ENCODE data around the gene NTM. TPM values are rescaled to one million over a fixed set of nuclear protein-coding genes. Genes with fewer than 3 reads are reported as not detected.
"Not testable (repeated sequence)": the region's sequence is repeated elsewhere in the genome, so short reads cannot be mapped to it uniquely, and the experiment has no call there.

NTM gene
- total RNA-seq, 3 donors from 2014 or later, result not detected

DNA sequence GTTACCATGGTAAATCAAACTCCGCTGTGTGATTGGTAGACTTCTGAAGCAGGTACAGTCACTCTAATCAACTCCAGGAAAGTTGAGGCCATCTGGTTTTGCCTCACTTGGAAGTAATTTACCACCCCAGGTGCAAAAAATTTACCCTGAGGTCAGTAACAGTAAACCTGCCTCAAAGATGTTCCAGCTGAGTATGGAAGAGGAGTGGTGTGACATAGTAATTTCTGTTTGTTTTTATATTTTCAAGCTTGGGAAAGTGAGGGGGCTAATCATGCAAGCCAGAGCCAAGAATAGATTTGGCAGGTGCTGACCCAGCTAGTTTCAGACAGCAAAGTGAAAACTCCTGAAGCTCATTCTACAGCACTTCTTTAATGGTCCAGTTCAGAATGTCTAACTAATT lies 691.6 kb downstream of the NTM start:
- DNase-seq (no peak), ATAC-seq (no peak)
- Mint-ChIP-seq H3K36me3 (ENCODE audit: insufficient read depth) (no peaks in the 10 kb centered on the region), H3K27me3 (ENCODE audit: low read depth) (no peaks in the 10 kb centered on the region), H3K4me1 (ENCODE audit: low read depth) (no peaks in the 10 kb centered on the region), H3K4me3 (no peak overlapping the region), H3K9me3 (peaks cover 9% of the 10 kb centered on the region)

DNA sequence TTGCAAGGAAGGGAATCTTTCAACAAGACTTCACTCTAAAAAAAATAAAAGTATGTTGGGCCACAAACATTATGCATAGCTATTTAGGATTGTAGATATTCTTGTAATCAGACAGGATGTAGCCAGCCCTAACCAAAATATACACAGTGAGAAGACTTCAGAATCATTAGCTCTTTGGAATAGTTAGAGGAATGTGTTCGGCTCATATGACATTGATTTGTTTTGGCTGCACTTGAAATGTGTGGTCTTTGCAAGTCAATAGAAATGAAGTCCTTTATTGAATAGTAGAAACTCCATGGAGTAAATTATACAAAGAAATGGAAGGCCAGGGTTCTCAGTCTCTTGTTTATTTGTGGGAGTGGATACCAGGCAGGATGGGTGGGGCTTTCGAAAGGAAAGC lies 692.1 kb downstream of the NTM start:
- H3K27me3 Mint-ChIP-seq (ENCODE audit: low read depth), result no peaks in the 10 kb centered on the region
- peaks cover 12% of the 10 kb centered on the region for H3K9me3 Mint-ChIP-seq
- ATAC-seq (no peak), DNase-seq (no peak)
- no peaks in the 10 kb centered on the region for H3K36me3 Mint-ChIP-seq (ENCODE audit: insufficient read depth)
- H3K4me1 Mint-ChIP-seq (ENCODE audit: low read depth), result no peaks in the 10 kb centered on the region
- H3K4me3 Mint-ChIP-seq, result no peak overlapping the region

DNA sequence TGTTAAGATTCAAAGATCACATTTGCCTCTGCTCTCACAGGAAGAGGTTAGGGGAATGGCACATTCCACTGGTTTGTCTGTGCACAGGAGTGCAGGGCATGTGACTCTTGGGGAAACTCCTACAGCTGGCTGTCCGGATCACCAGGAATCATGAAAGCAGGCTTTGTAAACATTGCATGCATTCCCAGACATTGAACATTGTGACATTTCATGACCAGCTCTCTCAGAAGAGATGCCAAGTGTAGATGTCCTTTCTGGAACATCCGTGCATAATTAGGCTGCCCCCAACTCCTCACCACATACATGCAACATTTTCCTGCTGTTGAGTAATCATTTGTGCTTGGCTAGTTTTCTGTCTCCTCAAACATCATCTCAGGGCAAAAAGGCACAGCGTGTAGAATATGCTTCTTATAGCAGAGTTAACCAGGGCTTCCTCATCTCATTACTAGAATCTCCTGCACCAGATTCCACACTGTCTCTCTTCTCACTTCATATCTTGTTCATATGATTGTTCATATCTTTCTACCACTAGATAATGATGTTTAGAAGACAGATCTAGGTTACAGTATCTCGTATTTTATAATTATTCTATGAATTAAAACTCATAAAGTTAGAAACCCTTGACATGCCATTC lies 694.7 kb downstream of the NTM start:
- Mint-ChIP-seq H3K36me3 (ENCODE audit: insufficient read depth) (no peaks in the 10 kb centered on the region), H3K9me3 (peaks cover 12% of the 10 kb centered on the region), H3K27me3 (ENCODE audit: low read depth) (no peaks in the 10 kb centered on the region), H3K4me3 (no peak overlapping the region), H3K4me1 (ENCODE audit: low read depth) (no peaks in the 10 kb centered on the region)
- no peak for ATAC-seq
- no peak for DNase-seq

DNA sequence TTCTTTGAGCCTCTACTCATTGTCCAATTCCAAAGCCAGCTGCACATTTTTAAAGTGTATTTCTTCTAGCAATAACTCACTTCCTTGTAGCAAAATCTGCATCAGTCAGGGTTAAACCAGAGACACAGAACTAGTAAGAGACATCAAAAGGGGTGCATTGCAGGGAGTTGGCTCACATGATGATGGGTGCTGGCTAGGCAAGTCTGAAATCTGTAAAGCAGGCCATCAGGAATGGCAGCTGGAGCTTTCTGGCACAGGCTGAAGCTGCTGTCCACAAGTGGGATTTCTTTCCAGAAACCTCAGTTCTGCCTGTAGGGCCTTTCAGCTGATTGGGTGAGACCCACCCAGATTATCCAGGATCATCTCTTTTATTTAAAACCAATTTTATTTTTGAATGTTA lies 698.1 kb downstream of the NTM start:
- Mint-ChIP-seq H3K27me3 (ENCODE audit: low read depth) (no peaks in the 10 kb centered on the region), H3K4me3 (no peak overlapping the region), H3K4me1 (ENCODE audit: low read depth) (no peaks in the 10 kb centered on the region), H3K9me3 (peaks cover 12% of the 10 kb centered on the region), H3K36me3 (ENCODE audit: insufficient read depth) (no peaks in the 10 kb centered on the region)
- DNase-seq (no peak), ATAC-seq (no peak)

DNA sequence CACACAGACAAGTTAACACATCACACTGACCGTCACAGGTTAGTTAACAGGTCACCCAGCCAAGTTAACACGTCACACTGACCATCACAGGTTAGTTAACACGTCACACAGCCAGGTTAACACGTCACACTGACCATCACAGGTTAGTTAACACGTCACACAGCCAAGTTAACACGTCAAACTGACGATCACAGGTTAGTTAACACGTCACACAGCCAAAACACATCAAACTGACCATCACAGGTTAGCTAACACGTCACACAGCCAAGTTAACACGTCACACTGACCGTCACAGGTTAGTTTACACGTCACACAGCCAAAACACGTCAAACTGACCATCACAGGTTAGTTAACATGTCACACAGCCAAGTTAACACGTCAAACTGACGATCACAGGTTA lies 699.2 kb downstream of the NTM start:
- not testable (repeated sequence) for DNase-seq; H3K27me3 Mint-ChIP-seq (ENCODE audit: low read depth); ATAC-seq; H3K4me1 Mint-ChIP-seq (ENCODE audit: low read depth); H3K36me3 Mint-ChIP-seq (ENCODE audit: insufficient read depth); H3K4me3 Mint-ChIP-seq
- H3K9me3 Mint-ChIP-seq, result peaks cover 12% of the 10 kb centered on the region

DNA sequence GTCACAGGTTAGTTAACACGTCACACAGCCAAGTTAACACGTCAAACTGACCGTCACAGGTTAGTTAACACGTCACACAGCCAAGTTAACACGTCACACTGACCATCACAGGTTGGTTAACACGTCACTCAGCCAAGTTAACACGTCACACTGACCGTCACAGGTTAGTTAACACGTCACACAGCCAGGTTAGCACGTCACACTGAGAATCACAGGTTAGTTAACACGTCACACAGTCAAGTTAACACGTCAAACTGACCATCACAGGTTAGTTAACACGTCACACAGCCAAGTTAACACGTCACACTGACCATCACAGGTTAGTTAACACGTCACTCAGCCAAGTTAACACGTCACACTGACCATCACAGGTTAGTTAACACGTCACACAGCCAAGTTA lies 700.5 kb downstream of the NTM start:
- not testable (repeated sequence) for H3K4me3 Mint-ChIP-seq; H3K4me1 Mint-ChIP-seq (ENCODE audit: low read depth); ATAC-seq; DNase-seq; H3K27me3 Mint-ChIP-seq (ENCODE audit: low read depth); H3K36me3 Mint-ChIP-seq (ENCODE audit: insufficient read depth)
- H3K9me3 Mint-ChIP-seq, result peaks cover 12% of the 10 kb centered on the region

DNA sequence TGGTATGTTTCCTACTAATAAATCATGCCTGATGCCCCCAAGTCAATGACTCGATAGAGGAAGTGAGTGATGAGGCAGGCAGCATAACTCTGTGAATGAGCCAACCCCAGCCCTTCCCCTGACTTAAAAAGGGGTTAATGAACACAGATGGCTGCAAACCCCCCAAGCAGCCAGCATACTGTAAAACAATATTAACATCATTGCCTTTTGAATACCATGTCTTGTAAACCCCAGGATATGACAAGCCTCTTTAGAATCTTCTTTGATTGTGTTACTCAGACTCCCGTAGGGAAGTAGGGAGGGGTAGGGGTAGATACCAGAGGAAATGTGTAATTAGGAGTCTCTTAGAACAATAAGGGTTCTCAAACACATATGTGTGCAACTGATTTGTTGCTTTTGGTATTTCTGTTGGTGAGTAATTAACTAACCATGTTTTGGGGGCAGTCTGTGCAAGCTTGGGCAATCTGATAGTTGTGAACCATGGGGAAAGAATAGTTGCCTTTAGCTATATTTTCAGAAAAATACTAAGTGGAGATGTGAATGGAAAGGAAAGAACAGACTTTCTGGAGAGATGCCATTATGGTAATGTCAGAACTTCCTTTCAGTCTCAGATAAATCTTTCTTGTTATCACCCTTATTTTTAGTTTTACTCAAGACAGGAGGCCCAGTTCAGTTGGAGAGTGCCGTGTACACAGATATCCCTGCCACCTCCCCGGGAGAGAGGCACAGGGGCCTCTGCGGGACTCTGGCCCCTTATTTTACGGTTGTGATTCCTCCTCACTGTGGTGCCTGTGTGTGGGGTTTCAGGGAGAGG lies 701.8 kb downstream of the NTM start:
- Mint-ChIP-seq H3K9me3 (peaks cover 1% of the 10 kb centered on the region), H3K27me3 (ENCODE audit: low read depth) (no peaks in the 10 kb centered on the region)

DNA sequence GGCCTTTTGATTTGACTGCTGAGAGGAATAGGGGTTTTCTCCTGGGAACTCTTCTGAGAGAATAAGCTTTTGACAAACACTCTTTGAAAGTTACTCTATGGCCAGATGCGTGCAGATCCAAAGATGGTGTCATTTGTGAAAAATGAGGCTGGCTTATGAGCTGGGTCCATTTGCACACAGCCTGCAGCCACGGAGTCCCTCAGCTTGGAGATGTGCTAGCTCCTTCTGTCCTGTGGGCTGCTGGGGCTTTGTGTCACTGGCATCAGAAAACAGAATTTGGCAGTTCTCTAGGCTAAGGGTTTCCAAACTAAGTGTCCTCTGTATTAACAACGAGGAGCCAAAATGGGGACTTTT lies 702.4 kb downstream of the NTM start:
- Mint-ChIP-seq H3K27me3 (ENCODE audit: low read depth) (no peaks in the 10 kb centered on the region), H3K4me1 (ENCODE audit: low read depth) (no peaks in the 10 kb centered on the region), H3K4me3 (no peak overlapping the region), H3K9me3 (no peaks in the 10 kb centered on the region), H3K36me3 (ENCODE audit: insufficient read depth) (no peaks in the 10 kb centered on the region)
- DNase-seq (no peak), ATAC-seq (no peak)

More for the DNA sequence above, 701.8 kb downstream of the NTM start:
- no peak for DNase-seq
- Mint-ChIP-seq H3K4me1 (ENCODE audit: low read depth) (no peaks in the 10 kb centered on the region), H3K4me3 (no peak overlapping the region), H3K36me3 (ENCODE audit: insufficient read depth) (no peaks in the 10 kb centered on the region)
- ATAC-seq, result no peak

DNA sequence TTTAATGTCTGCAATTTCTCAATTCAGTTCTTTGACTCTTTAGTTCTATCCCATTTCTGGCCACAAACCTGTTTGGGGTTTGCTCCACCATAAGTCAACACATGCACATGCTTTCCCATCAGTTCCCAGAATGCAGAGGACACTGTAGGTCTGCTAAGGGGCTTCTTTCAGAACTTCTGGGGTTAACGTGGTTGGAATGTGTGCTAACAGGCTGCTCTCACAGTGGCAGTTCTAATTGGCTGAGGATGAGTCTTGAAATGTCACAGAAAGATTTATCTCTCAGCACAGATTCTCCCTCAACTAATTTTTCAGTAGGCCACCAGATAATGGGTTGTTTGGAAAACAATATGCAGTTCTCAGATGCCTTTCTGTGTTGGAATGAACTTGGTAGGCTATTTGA lies 703.4 kb downstream of the NTM start:
- no peaks in the 10 kb centered on the region for H3K4me1 Mint-ChIP-seq (ENCODE audit: low read depth)
- no peaks in the 10 kb centered on the region for H3K27me3 Mint-ChIP-seq (ENCODE audit: low read depth)
- H3K4me3 Mint-ChIP-seq, result no peak overlapping the region
- no peaks in the 10 kb centered on the region for H3K9me3 Mint-ChIP-seq
- H3K36me3 Mint-ChIP-seq (ENCODE audit: insufficient read depth), result no peaks in the 10 kb centered on the region
- ATAC-seq (no peak), DNase-seq (no peak)

DNA sequence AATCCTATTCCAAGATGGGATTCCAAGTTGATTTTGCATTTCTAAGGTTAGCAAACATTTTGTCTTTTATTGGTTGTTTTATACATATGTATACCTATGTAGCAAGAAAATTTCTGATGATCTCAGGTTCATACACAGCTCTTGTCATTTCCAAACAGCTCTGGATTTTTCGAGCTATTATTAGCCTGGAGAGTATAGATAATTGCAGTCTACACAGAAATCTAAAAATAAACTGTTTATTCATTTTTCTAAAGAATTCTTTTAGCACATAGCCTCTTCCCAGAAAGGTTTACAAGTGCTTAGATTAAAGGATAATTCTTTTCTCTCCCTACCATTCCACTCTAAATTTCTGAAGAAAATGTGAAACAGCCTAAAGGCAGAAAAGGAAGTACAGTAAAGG lies 705.0 kb downstream of the NTM start:
- Mint-ChIP-seq H3K4me1 (ENCODE audit: low read depth) (no peaks in the 10 kb centered on the region), H3K9me3 (no peaks in the 10 kb centered on the region), H3K36me3 (ENCODE audit: insufficient read depth) (no peaks in the 10 kb centered on the region), H3K27me3 (ENCODE audit: low read depth) (no peaks in the 10 kb centered on the region), H3K4me3 (no peak overlapping the region)
- no peak for ATAC-seq
- DNase-seq, result no peak

DNA sequence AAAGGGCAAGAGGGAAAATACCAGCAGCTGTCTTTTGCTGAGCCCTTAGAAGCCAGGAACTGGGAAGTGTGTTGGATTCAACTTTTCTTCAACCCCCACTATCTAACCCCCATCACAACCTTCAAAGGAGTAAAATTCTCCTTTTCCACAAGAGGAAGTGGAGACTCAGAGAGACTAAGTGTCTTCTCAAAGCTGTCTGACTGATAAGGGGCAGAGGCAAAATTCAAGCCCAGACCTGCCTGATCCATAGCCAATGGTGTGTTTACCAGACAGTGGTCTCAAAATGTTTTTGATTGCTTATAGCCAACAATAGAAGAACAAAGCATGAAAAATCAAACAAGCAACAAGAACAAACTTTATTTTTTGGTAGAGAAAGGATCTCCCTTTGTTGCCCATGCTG lies 707.0 kb downstream of the NTM start:
- no peak for DNase-seq
- Mint-ChIP-seq H3K27me3 (ENCODE audit: low read depth) (no peaks in the 10 kb centered on the region), H3K36me3 (ENCODE audit: insufficient read depth) (no peaks in the 10 kb centered on the region), H3K9me3 (peaks cover 2% of the 10 kb centered on the region), H3K4me3 (no peak overlapping the region), H3K4me1 (ENCODE audit: low read depth) (no peaks in the 10 kb centered on the region)
- ATAC-seq, result no peak

DNA sequence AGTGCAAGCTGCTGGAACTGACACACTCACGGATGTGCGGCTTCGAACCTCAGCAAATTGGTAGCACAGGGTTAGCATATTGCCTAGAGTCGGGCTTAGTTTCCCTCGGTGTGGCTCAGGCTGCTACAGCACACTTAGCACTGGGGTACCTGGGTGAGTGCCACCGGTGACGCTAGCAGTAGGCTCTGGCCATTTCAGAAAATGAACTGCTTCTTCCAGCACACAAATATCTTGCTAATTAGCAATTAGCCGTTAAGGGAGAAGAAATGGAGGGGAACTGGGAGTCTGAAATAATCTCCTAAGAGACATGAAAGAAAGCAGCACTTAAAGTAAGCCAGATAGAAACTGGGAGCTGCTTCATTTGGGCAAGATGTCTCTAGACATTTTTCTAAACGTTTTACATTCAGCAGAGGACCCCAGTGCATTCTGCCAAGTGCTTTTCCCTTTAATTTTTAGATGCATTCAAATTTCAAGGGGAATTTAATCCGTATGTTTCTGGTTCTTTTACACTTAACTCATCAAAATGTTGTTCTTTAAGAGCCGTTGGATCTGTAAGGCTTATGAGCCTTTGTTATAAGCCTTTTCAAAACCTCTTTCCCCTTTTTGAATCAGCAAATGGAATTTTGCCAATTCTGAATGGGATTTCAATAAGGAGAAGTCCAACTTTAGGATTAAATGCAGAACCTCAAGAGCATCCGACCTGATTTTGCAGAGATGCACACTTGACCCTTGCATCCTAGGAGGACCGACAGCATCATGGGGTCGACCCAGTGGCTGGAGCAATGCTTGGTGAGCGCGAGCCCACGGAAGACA lies 708.1 kb downstream of the NTM start:
- no peak overlapping the region for H3K4me3 Mint-ChIP-seq
- H3K9me3 Mint-ChIP-seq, result peaks cover 6% of the 10 kb centered on the region
- no peaks in the 10 kb centered on the region for H3K36me3 Mint-ChIP-seq (ENCODE audit: insufficient read depth)
- DNase-seq, result no peak
- ATAC-seq, result no peak
- no peaks in the 10 kb centered on the region for H3K27me3 Mint-ChIP-seq (ENCODE audit: low read depth)
- no peaks in the 10 kb centered on the region for H3K4me1 Mint-ChIP-seq (ENCODE audit: low read depth)

DNA sequence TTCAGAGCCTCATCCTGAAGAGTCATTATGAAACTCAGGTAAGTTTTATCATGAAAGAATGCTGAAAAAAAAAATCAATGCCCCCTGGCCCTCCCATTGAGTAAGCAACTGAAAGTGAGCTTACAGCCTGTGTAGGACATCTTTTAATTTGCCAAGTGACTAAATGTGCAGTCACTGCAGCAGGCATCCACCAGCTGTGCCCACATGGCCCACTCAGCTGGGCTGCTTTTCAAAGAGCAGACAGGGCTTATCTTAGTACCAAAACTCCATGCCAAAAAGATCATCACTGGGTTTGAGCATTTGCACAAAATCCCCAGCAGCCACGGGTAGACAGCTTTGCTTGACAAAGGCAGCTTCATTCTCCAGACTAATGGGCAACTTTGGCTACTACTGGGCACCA lies 709.7 kb downstream of the NTM start:
- no peak for DNase-seq
- Mint-ChIP-seq H3K9me3 (peaks cover 13% of the 10 kb centered on the region), H3K36me3 (ENCODE audit: insufficient read depth) (no peaks in the 10 kb centered on the region), H3K27me3 (ENCODE audit: low read depth) (no peaks in the 10 kb centered on the region), H3K4me3 (no peak overlapping the region), H3K4me1 (ENCODE audit: low read depth) (no peaks in the 10 kb centered on the region)
- no peak for ATAC-seq

DNA sequence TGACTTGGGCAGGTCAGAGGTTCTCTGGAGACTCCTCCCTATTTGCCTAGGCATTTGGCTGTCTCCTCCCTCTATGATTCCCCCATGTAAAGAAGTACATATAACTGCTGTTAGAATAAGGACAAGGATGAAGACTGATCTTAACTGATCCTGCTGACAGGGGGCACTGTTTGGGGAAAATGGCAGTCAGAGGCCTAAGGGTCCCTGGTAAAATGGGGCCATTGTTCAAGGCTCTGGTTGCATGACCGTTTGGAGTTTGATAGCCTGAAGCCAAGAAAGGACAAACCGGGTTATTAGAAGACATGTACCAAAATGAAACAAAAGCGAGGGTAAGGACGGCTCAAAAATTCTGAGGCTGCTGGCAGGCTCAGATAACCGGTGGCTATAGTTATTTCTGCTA lies 712.2 kb downstream of the NTM start:
- H3K36me3 Mint-ChIP-seq (ENCODE audit: insufficient read depth), result no peaks in the 10 kb centered on the region
- H3K9me3 Mint-ChIP-seq, result peaks cover 29% of the 10 kb centered on the region
- DNase-seq, result no peak
- no peak overlapping the region for H3K4me3 Mint-ChIP-seq
- no peaks in the 10 kb centered on the region for H3K27me3 Mint-ChIP-seq (ENCODE audit: low read depth)
- no peaks in the 10 kb centered on the region for H3K4me1 Mint-ChIP-seq (ENCODE audit: low read depth)
- no peak for ATAC-seq

DNA sequence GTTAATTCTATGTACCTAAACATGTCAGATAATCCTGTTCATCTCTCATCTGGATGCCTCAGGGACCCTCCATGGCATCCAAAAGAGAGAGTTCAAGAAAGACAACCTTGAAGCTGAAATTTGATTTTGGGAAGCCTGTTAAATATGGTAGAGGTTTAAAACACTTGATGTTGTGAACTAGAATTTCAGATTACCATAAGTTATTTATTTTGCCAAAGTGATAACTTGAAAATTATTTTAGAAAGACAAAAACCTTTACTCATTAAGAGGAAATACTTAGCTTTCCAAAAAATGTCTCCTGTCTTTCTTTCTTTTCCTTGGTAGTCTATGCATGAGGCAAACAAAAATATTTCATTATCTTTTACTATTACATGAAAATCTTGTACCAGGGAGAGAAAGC lies 714.0 kb downstream of the NTM start:
- Mint-ChIP-seq H3K9me3 (peaks cover 33% of the 10 kb centered on the region), H3K4me1 (ENCODE audit: low read depth) (no peaks in the 10 kb centered on the region), H3K4me3 (no peak overlapping the region), H3K27me3 (ENCODE audit: low read depth) (no peaks in the 10 kb centered on the region), H3K36me3 (ENCODE audit: insufficient read depth) (no peaks in the 10 kb centered on the region)
- DNase-seq (no peak), ATAC-seq (no peak)

Measured in activated T-cell treated with anti-CD3 and anti-CD28 coated beads, Interleukin-2, amount 50 U/mL, for 4 hours (primary cell).